ENCODE results near the gene UPK3BL2.
"Not testable (repeated sequence)": the region's sequence is repeated elsewhere in the genome, so short reads cannot be mapped to it uniquely, and the experiment has no call there.

- TF ChIP-seq EZH2 (IDR thresholded peaks at IDR 0.05; ENCODE audit: low read depth, unreplicated experiment); REST (IDR thresholded peaks at IDR 0.05; ENCODE audit: unreplicated experiment); CTCF (conservative IDR thresholded peaks at IDR 0.05; ENCODE audit: low read depth in 2 of 2); EZH2phosphoT487 (IDR thresholded peaks at IDR 0.05; ENCODE audit: unreplicated experiment); POLR2AphosphoS5 (IDR thresholded peaks at IDR 0.05; ENCODE audit: low read depth); JUNB (IDR thresholded peaks at IDR 0.05; ENCODE audit: unreplicated experiment); STAT1 (IDR thresholded peaks at IDR 0.05; ENCODE audit: unreplicated experiment); ETS1 (IDR thresholded peaks at IDR 0.05); ZNF114 (CRISPR knock-in tag; IDR thresholded peaks at IDR 0.05); CREB1 (CRISPR knock-in tag; IDR thresholded peaks at IDR 0.05; ENCODE audit: low read depth); ZNF331 (CRISPR knock-in tag; IDR thresholded peaks at IDR 0.05; ENCODE audit: low read depth): not testable (repeated sequence)
These were observed 28.4 kb downstream of the UPK3BL2 start for GRCh38 chr7:102514881-102515721.
